C4-2B (cell line): ENCODE data around the gene GPHB5.

Experiments
- ZFX ChIP-seq: fragments of 450-650 bp; IDR thresholded peaks from 2 replicates; pipeline ENCODE4 v1.6.1; 2017
- TF ChIP-seq, protein P1 (sequence below): fragments of 450-650 bp; conservative IDR thresholded peaks from 2 replicates; pipeline ENCODE4 v1.5.1; 2017; ENCODE audit warnings: mild to moderate bottlenecking

GRCh38 chr14:63308723-63309317 is 9.9 kb downstream of the GPHB5 start:
- TF ChIP-seq, protein P1, sequence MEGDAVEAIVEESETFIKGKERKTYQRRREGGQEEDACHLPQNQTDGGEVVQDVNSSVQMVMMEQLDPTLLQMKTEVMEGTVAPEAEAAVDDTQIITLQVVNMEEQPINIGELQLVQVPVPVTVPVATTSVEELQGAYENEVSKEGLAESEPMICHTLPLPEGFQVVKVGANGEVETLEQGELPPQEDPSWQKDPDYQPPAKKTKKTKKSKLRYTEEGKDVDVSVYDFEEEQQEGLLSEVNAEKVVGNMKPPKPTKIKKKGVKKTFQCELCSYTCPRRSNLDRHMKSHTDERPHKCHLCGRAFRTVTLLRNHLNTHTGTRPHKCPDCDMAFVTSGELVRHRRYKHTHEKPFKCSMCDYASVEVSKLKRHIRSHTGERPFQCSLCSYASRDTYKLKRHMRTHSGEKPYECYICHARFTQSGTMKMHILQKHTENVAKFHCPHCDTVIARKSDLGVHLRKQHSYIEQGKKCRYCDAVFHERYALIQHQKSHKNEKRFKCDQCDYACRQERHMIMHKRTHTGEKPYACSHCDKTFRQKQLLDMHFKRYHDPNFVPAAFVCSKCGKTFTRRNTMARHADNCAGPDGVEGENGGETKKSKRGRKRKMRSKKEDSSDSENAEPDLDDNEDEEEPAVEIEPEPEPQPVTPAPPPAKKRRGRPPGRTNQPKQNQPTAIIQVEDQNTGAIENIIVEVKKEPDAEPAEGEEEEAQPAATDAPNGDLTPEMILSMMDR = peak; percentile 83
- TF ChIP-seq ZFX = no peak
